ENCODE results near the gene RETREG3. TPM values are rescaled to one million over a fixed set of nuclear protein-coding genes. Genes with fewer than 3 reads are reported as not detected.

RETREG3 gene
- total and polyA plus RNA-seq, 9 of the 15 experiments (the other 6 are each of a cell fraction or from before 2014, with no cell fraction given), result 4.1 to 39.0 (median 16.9) TPM

DNA sequence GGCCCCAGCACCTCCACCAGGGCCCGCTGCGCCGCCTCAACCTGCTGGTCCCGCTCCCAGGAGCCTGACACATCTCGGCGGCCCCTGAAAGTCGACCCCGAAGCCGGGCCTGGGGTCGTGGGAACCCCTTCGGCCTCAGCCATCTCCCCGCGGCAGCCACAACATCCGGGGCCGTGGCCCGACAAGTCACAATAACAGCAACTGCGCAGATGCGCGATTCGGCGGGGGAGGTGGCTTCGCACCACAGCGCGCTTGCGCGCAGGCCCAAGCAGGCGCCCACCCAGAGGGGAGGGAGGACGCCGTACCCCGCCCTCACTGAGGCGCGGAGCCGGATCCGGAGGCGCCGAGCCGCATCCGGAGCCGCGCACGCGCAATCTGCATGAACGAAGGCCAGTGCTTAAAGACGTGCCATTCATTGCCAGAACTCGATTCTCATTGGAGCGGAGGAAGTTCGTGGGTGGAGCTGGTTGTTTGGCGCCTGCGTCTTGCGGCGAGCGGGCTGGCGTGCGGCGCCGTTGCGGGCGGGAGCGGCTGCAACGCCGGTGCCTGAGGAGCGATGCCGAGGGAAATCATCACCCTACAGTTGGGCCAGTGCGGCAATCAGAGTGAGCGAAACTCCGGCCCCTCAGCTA, at the start of gene RETREG3, which contains the start of gene TUBG1 (continued):
- TF ChIP-seq, protein P1, sequence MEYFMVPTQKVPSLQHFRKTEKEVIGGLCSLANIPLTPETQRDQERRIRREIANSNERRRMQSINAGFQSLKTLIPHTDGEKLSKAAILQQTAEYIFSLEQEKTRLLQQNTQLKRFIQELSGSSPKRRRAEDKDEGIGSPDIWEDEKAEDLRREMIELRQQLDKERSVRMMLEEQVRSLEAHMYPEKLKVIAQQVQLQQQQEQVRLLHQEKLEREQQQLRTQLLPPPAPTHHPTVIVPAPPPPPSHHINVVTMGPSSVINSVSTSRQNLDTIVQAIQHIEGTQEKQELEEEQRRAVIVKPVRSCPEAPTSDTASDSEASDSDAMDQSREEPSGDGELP (CRISPR knock-in tag; IDR thresholded peaks at IDR 0.05; ENCODE audit: borderline replicate concordance), result peak; percentile 63
- TF ChIP-seq ETV1 (tag; conservative IDR thresholded peaks at IDR 0.05; ENCODE audit: low read depth) (peak; percentile 50; the same call in 1 of the 2 replicates), ZNF551 (CRISPR knock-in tag; IDR thresholded peaks at IDR 0.05) (no peak), DDX20 (tag; IDR thresholded peaks at IDR 0.05; ENCODE audit: low read depth) (no peak), ZNF165 (CRISPR knock-in tag; IDR thresholded peaks at IDR 0.05; ENCODE audit: borderline replicate concordance) (no peak), ZNF717 (CRISPR knock-in tag; IDR thresholded peaks at IDR 0.05) (no peak), JUNB (CRISPR knock-in tag; conservative IDR thresholded peaks at IDR 0.05) (no peak), RB1 (IDR thresholded peaks at IDR 0.05; ENCODE audit: low read depth) (peak; percentile 79), LEF1 (IDR thresholded peaks at IDR 0.05) (no peak), ZNF785 (CRISPR knock-in tag; IDR thresholded peaks at IDR 0.05) (no peak), SP2 (IDR thresholded peaks at IDR 0.05; ENCODE audit: extremely low read depth, low read depth, low read length, poor library complexity, severe bottlenecking) (no peak), NR3C1 (CRISPR knock-in tag; IDR thresholded peaks at IDR 0.05) (no peak), TARDBP (IDR thresholded peaks at IDR 0.05) (no peak), POLR3G (IDR thresholded peaks at IDR 0.05; ENCODE audit: extremely low read depth, insufficient read length, insufficient replicate concordance) (no peak), EP300 (IDR thresholded peaks at IDR 0.05; ENCODE audit: low read length) (no peak), PPARD (CRISPR knock-in tag; IDR thresholded peaks at IDR 0.05) (no peak), U2AF2 (optimal IDR thresholded peaks at IDR 0.05; ENCODE audit: low read depth, low read length) (no peak), ZC3H8 (IDR thresholded peaks at IDR 0.05) (no peak), ILK (tag; IDR thresholded peaks at IDR 0.05; ENCODE audit: borderline replicate concordance, low read depth) (no peak), PCBP2 (IDR thresholded peaks at IDR 0.05; ENCODE audit: low read depth, low read length, poor library complexity, severe bottlenecking) (no peak), ZNF239 (CRISPR knock-in tag; IDR thresholded peaks at IDR 0.05) (no peak)
- TF ChIP-seq, protein P2, sequence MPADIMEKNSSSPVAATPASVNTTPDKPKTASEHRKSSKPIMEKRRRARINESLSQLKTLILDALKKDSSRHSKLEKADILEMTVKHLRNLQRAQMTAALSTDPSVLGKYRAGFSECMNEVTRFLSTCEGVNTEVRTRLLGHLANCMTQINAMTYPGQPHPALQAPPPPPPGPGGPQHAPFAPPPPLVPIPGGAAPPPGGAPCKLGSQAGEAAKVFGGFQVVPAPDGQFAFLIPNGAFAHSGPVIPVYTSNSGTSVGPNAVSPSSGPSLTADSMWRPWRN (IDR thresholded peaks at IDR 0.05; ENCODE audit: low read depth), result no peak
- TF ChIP-seq, protein P3, sequence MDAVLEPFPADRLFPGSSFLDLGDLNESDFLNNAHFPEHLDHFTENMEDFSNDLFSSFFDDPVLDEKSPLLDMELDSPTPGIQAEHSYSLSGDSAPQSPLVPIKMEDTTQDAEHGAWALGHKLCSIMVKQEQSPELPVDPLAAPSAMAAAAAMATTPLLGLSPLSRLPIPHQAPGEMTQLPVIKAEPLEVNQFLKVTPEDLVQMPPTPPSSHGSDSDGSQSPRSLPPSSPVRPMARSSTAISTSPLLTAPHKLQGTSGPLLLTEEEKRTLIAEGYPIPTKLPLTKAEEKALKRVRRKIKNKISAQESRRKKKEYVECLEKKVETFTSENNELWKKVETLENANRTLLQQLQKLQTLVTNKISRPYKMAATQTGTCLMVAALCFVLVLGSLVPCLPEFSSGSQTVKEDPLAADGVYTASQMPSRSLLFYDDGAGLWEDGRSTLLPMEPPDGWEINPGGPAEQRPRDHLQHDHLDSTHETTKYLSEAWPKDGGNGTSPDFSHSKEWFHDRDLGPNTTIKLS (IDR thresholded peaks at IDR 0.05; ENCODE audit: borderline replicate concordance, low read depth), result peak; percentile 38; the same call in 1 of the 2 replicates
- TF ChIP-seq, protein P4, sequence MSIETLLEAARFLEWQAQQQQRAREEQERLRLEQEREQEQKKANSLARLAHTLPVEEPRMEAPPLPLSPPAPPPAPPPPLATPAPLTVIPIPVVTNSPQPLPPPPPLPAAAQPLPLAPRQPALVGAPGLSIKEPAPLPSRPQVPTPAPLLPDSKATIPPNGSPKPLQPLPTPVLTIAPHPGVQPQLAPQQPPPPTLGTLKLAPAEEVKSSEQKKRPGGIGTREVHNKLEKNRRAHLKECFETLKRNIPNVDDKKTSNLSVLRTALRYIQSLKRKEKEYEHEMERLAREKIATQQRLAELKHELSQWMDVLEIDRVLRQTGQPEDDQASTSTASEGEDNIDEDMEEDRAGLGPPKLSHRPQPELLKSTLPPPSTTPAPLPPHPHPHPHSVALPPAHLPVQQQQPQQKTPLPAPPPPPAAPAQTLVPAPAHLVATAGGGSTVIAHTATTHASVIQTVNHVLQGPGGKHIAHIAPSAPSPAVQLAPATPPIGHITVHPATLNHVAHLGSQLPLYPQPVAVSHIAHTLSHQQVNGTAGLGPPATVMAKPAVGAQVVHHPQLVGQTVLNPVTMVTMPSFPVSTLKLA (conservative IDR thresholded peaks at IDR 0.05), result peak; percentile 57 to 67; a peak in 3 of 4 replicates
